IMR-90 (cell line): ENCODE results near the gene ATP13A1. TPM values are rescaled to one million over a fixed set of nuclear protein-coding genes. Genes with fewer than 3 reads are reported as not detected.

Source experiments
- ATAC-seq: fragments of 200-7000 bp; cut with Tn5 transposase; 2 replicates; pipeline ENCODE4 v1.9.1; 2020; ENCODE audit warnings: low read depth, mild to moderate bottlenecking, moderate library complexity
- BruUV-seq: library from RNA; stranded (reverse); fragments of 400-500 nt; replicated peaks from 2 replicates; lab custom pipeline; 2021; lab: Mats Ljungman, UMichigan
- CTCF ChIA-PET: fragments of 300-600 bp; formaldehyde crosslinking; extraction: SDS; loops from one replicate; lab custom pipeline; 2021; ENCODE audit warnings: antibody characterized with exemption; lab: Yijun Ruan, JAX
- POLR2A ChIA-PET: fragments of 300-600 bp; sonication (Branson Sonifier 250); formaldehyde crosslinking; loops from one replicate; lab custom pipeline; 2022; ENCODE audit warnings: antibody characterized with exemption; ENCODE audit not compliant: unreplicated experiment; lab: Charles Lee
- DNase-seq: peaks from one replicate; pipeline ENCODE4 v3.0.0; 2013
- H2AFZ ChIP-seq: replicated peaks from 2 replicates; pipeline ENCODE3; 2013; ENCODE audit warnings: low read length, mild to moderate bottlenecking; ENCODE audit not compliant: poor library complexity
- H2AK5ac ChIP-seq: 2 replicates; pipeline ENCODE4 v1.6.1; 2013; ENCODE audit warnings: low read depth, low read length, inconsistent platforms
- H2AK9ac ChIP-seq: replicated peaks from 2 replicates; pipeline ENCODE3; 2013; ENCODE audit warnings: mild to moderate bottlenecking, low read depth, low read length, moderate library complexity; ENCODE audit not compliant: poor library complexity
- H2BK120ac ChIP-seq: 2 replicates; pipeline ENCODE4 v1.6.1; 2013; ENCODE audit warnings: low read depth, low read length, inconsistent platforms
- H2BK15ac ChIP-seq: 3 replicates; pipeline ENCODE4 v1.6.1; 2013; ENCODE audit warnings: low read depth, low read length, inconsistent platforms
- H2BK20ac ChIP-seq: 2 replicates; pipeline ENCODE4 v1.6.1; 2013; ENCODE audit warnings: low read depth, mild to moderate bottlenecking, inconsistent platforms, low read length, moderate library complexity
- H2BK5ac ChIP-seq: 2 replicates; pipeline ENCODE4 v1.6.1; 2013; ENCODE audit warnings: mild to moderate bottlenecking, low read depth, low read length, inconsistent platforms; ENCODE audit not compliant: poor library complexity, severe bottlenecking
- H3K14ac ChIP-seq: replicated peaks from 2 replicates; pipeline ENCODE4 v1.6.1; 2013; ENCODE audit warnings: low read depth, low read length, inconsistent platforms
- H3K18ac ChIP-seq: 2 replicates; pipeline ENCODE4 v1.6.1; 2013; ENCODE audit warnings: low read depth, low read length, control low read depth
- H3K23ac ChIP-seq: 2 replicates; pipeline ENCODE4 v1.6.1; 2013; ENCODE audit warnings: low read depth, low read length, inconsistent platforms
- H3K27ac ChIP-seq: 2 replicates; pipeline ENCODE4 v1.5.1; 2013; ENCODE audit warnings: mild to moderate bottlenecking, control low read depth, low read length; ENCODE audit not compliant: insufficient read depth
- H3K27me3 ChIP-seq: 2 replicates; pipeline ENCODE4 v1.6.1; 2013; ENCODE audit warnings: low read length; ENCODE audit not compliant: control insufficient read depth, insufficient read depth
- H3K36me3 ChIP-seq: 2 replicates; pipeline ENCODE4 v1.6.1; 2013; ENCODE audit warnings: low read length, mixed read lengths; ENCODE audit not compliant: control insufficient read depth, insufficient read depth
- H3K4ac ChIP-seq: 2 replicates; pipeline ENCODE4 v1.6.1; 2013; ENCODE audit warnings: low read depth, low read length, inconsistent platforms
- H3K4me1 ChIP-seq: 2 replicates; pipeline ENCODE4 v1.6.1; 2013; ENCODE audit warnings: low read length, mixed read lengths; ENCODE audit not compliant: control insufficient read depth, insufficient read depth
- H3K4me2 ChIP-seq: 2 replicates; pipeline ENCODE4 v1.6.1; 2013; ENCODE audit warnings: low read depth, mild to moderate bottlenecking, control low read depth, low read length, moderate library complexity
- H3K4me3 ChIP-seq: 2 replicates; pipeline ENCODE4 v1.5.1; 2013; ENCODE audit warnings: low read depth, mild to moderate bottlenecking, control low read depth, low read length, moderate library complexity; ENCODE audit not compliant: insufficient read depth
- H3K56ac ChIP-seq: 2 replicates; pipeline ENCODE4 v1.6.1; 2013; ENCODE audit warnings: low read length, inconsistent platforms; ENCODE audit not compliant: insufficient read depth; ENCODE audit errors: extremely low read depth
- H3K79me1 ChIP-seq, 2 experiments: 2 replicates each; pipeline ENCODE4 v1.6.1; 2013; ENCODE audit warnings: low read length in 2 of 2, inconsistent platforms in 1 of 2, low read depth in 1 of 2
- H3K9ac ChIP-seq: 2 replicates; pipeline ENCODE4 v1.6.1; 2013; ENCODE audit warnings: low read depth, low read length, control low read depth
- H3K9me1 ChIP-seq: 2 replicates; pipeline ENCODE4 v1.6.1; 2013; ENCODE audit warnings: low read length, inconsistent platforms; ENCODE audit not compliant: insufficient read depth
- H3K9me3 ChIP-seq: 2 replicates; pipeline ENCODE4 v1.6.1; 2013; ENCODE audit warnings: low read length; ENCODE audit not compliant: control insufficient read depth, insufficient read depth
- H4K20me1 ChIP-seq: 2 replicates; pipeline ENCODE4 v1.6.1; 2013; ENCODE audit warnings: low read length, inconsistent platforms; ENCODE audit not compliant: insufficient read depth
- H4K5ac ChIP-seq: 2 replicates; pipeline ENCODE4 v1.6.1; 2013; ENCODE audit warnings: mild to moderate bottlenecking, low read depth, low read length, control low read depth
- H4K8ac ChIP-seq, 2 experiments: 2 replicates each; pipeline ENCODE4 v1.6.1; 2013; ENCODE audit warnings: low read depth in 2 of 2, low read length in 2 of 2, control low read depth in 1 of 2, inconsistent platforms in 1 of 2
- H4K91ac ChIP-seq: 2 replicates; pipeline ENCODE4 v1.6.1; 2013; ENCODE audit warnings: low read depth, low read length, inconsistent platforms; ENCODE audit not compliant: insufficient read depth
- BHLHE40 ChIP-seq: fragments of 150-350 bp; IDR thresholded peaks from 2 replicates; pipeline ENCODE4 v1.6.1; 2016; ENCODE audit warnings: mild to moderate bottlenecking, low read depth, low read length
- CEBPB ChIP-seq: IDR thresholded peaks from 2 replicates; pipeline ENCODE4 v1.6.1; 2012; ENCODE audit warnings: low read depth, low read length, improper control_type of control experiment
- CHD1 ChIP-seq: IDR thresholded peaks from 2 replicates; pipeline ENCODE4 v1.6.1; 2012; ENCODE audit warnings: low read depth, low read length, improper control_type of control experiment
- ELK1 ChIP-seq: fragments of 150-350 bp; IDR thresholded peaks from 2 replicates; pipeline ENCODE4 v1.6.1; 2016; ENCODE audit warnings: low read depth, mild to moderate bottlenecking, low read length, moderate library complexity, borderline replicate concordance
- FOS ChIP-seq: fragments of 150-350 bp; IDR thresholded peaks from 2 replicates; pipeline ENCODE4 v1.6.1; 2016; ENCODE audit warnings: low read depth, low read length
- MAZ ChIP-seq: IDR thresholded peaks from 2 replicates; pipeline ENCODE4 v1.6.1; 2012; ENCODE audit warnings: low read depth, mild to moderate bottlenecking, low read length, improper control_type of control experiment, moderate library complexity, borderline replicate concordance
- MXI1 ChIP-seq: IDR thresholded peaks from 2 replicates; pipeline ENCODE4 v1.6.1; 2012; ENCODE audit warnings: low read depth, mild to moderate bottlenecking, low read length, moderate library complexity, borderline replicate concordance
- NFE2L2 ChIP-seq: fragments of 150-350 bp; IDR thresholded peaks from 2 replicates; pipeline ENCODE4 v1.6.1; 2016; ENCODE audit warnings: low read depth, mild to moderate bottlenecking, low read length
- POLR2A ChIP-seq: IDR thresholded peaks from 2 replicates; pipeline ENCODE4 v1.6.1; 2012; ENCODE audit warnings: mild to moderate bottlenecking, low read depth, low read length
- RAD21 ChIP-seq: IDR thresholded peaks from 2 replicates; pipeline ENCODE4 v1.6.1; 2012; ENCODE audit warnings: low read length, improper control_type of control experiment
- RCOR1 ChIP-seq: IDR thresholded peaks from 2 replicates; pipeline ENCODE4 v1.6.1; 2012; ENCODE audit warnings: mild to moderate bottlenecking, low read length, improper control_type of control experiment; ENCODE audit not compliant: insufficient replicate concordance
- RFX5 ChIP-seq: IDR thresholded peaks from 2 replicates; pipeline ENCODE4 v1.8.0; 2012; ENCODE audit warnings: low read depth, mild to moderate bottlenecking, low read length, moderate library complexity
- SMC3 ChIP-seq: fragments of 150-350 bp; IDR thresholded peaks from 2 replicates; pipeline ENCODE4 v1.6.1; 2016; ENCODE audit warnings: low read depth, mild to moderate bottlenecking, antibody characterized with exemption, low read length, moderate library complexity
- USF2 ChIP-seq: fragments of 150-350 bp; IDR thresholded peaks from 2 replicates; pipeline ENCODE4 v1.6.1; 2017; ENCODE audit warnings: mild to moderate bottlenecking, antibody characterized with exemption, low read length, low read depth
- WGBS, 2 experiments: methylation state at CpG; one replicate each; pipeline versions ENCODE4 v1.1.5 to v1.1.7; 2013; ENCODE audit warnings: missing lambda C conversion rate in 2 of 2; ENCODE audit not compliant: insufficient read length in 1 of 2; ENCODE audit errors: extremely low coverage in 2 of 2; 5-methylcytosine and 5-hydroxymethylcytosine counted together
- dilution Hi-C: fragments of 300-500 bp; cut with HindIII; formaldehyde crosslinking; loops from one replicate; pipeline ENCODE4 v1.14.3; 2018; ENCODE audit warnings: low sequenced_read_pairs; ENCODE audit not compliant: unreplicated experiment
- in situ Hi-C: fragments of 300-500 bp; cut with MboI; formaldehyde crosslinking; loops from 3 replicates; pipeline ENCODE4 v1.14.3; 2019; ENCODE audit warnings: low sequenced_read_pairs, inconsistent platforms, mixed read lengths
- intact Hi-C: fragments of 100-400 bp; cut with micrococcal nuclease; formaldehyde crosslinking; loops from 2 replicates; pipeline ENCODE4 v1.10.0; 2022
- polyA plus RNA-seq, 3 experiments: library from polyadenylated mRNA; depleted of rRNA; stranded (reverse); fragments of >200 nt; gene quantifications; 2 replicates each; pipeline ENCODE4 v1.2.3, GENCODE V29; 2012; ENCODE audit warnings: low replicate concordance in 1 of 3
- total RNA-seq: library from RNA; depleted of rRNA; stranded (reverse); fragments of >200 nt; gene quantifications from 2 replicates; pipeline ENCODE4 v1.2.3, GENCODE V29; 2012
- TF ChIP-seq, protein P1 (sequence below): conservative IDR thresholded peaks from 2 replicates; pipeline ENCODE4 v1.5.1; 2012; ENCODE audit warnings: mild to moderate bottlenecking, low read depth, low read length, improper control_type of control experiment

The ATP13A1 gene
- total and polyA plus RNA-seq, 2 of the 4 experiments (the other 2 are of a cell fraction) = 13.3 to 43.8 TPM

DNA sequence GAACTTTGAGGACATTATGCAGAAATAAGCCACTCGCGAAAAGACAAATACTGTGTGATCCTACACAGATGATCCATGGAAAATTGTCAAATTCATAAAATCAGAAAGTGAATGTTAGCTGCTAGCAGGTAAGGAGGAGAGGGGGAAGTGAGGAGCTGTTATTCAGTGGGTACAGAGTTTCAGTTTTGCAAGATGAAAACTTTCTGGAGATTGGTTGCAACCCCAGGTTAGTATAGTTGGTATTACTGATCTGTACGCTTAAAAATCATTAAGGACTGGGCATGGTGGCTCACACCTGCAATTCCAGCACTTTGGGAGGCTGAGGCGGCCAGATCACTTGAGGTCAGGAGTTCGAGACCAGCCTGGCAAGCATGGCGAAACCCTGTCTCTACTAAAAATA, 23.1 kb upstream of the ATP13A1 start:
- H2BK5ac ChIP-seq = no peak overlapping the region
- H3K9me3 ChIP-seq = peaks cover 15% of the 10 kb centered on the region
- no peaks in the 10 kb centered on the region for H3K4me1 ChIP-seq
- no peaks in the 10 kb centered on the region for H3K79me1 ChIP-seq
- no peak overlapping the region for H2AK9ac ChIP-seq
- H2AFZ ChIP-seq = no peak overlapping the region
- no peak overlapping the region for H3K4me3 ChIP-seq
- TF ChIP-seq MXI1 = no peak
- TF ChIP-seq FOS = no peak
- TF ChIP-seq USF2 = no peak
- no peak for TF ChIP-seq SMC3
- no peak for TF ChIP-seq NFE2L2
- no peak for TF ChIP-seq RCOR1
- no peak for TF ChIP-seq MAZ
- TF ChIP-seq, protein P1, sequence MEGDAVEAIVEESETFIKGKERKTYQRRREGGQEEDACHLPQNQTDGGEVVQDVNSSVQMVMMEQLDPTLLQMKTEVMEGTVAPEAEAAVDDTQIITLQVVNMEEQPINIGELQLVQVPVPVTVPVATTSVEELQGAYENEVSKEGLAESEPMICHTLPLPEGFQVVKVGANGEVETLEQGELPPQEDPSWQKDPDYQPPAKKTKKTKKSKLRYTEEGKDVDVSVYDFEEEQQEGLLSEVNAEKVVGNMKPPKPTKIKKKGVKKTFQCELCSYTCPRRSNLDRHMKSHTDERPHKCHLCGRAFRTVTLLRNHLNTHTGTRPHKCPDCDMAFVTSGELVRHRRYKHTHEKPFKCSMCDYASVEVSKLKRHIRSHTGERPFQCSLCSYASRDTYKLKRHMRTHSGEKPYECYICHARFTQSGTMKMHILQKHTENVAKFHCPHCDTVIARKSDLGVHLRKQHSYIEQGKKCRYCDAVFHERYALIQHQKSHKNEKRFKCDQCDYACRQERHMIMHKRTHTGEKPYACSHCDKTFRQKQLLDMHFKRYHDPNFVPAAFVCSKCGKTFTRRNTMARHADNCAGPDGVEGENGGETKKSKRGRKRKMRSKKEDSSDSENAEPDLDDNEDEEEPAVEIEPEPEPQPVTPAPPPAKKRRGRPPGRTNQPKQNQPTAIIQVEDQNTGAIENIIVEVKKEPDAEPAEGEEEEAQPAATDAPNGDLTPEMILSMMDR = no peak
- TF ChIP-seq ELK1 = no peak
- TF ChIP-seq CEBPB = no peak
- no peak for TF ChIP-seq RFX5
- TF ChIP-seq BHLHE40 = no peak
- no peak for TF ChIP-seq CHD1
- no peak for TF ChIP-seq POLR2A
- no peak for TF ChIP-seq RAD21
- H3K4ac ChIP-seq = no peak overlapping the region
- H4K8ac ChIP-seq = no peak overlapping the region
- DNase-seq = no peak
- H3K4me2 ChIP-seq = no peak overlapping the region
- no peak overlapping the region for H2BK120ac ChIP-seq
- BruUV-seq = no TSS peak
- H4K20me1 ChIP-seq = no peaks in the 10 kb centered on the region
- H3K23ac ChIP-seq = no peak overlapping the region
- H4K91ac ChIP-seq = no peak overlapping the region
- no peak overlapping the region for H3K9ac ChIP-seq
- in situ Hi-C loops = no loop called here
- no peaks in the 10 kb centered on the region for H3K27me3 ChIP-seq
- H3K14ac ChIP-seq = no peak overlapping the region
- ATAC-seq = no peak
- CTCF ChIA-PET = no interaction called here
- no peak overlapping the region for H4K5ac ChIP-seq
- WGBS, 2 experiments = no CpG with 5 or more reads among the region's 6 CpGs
- no peak overlapping the region for H2AK5ac ChIP-seq
- H2BK20ac ChIP-seq = no peak overlapping the region
- intact Hi-C loops = no loop called here
- no peaks in the 10 kb centered on the region for H3K9me1 ChIP-seq
- H2BK15ac ChIP-seq = no peak overlapping the region
- no peak overlapping the region for H3K18ac ChIP-seq
- no peak overlapping the region for H3K27ac ChIP-seq
- dilution Hi-C loops = no loop called here
- POLR2A ChIA-PET = no interaction called here
- no peaks in the 10 kb centered on the region for H3K36me3 ChIP-seq
- H3K56ac ChIP-seq = no peak overlapping the region
